BJ (cell line): ENCODE results near the gene PLD4. TPM values are rescaled to one million over a fixed set of nuclear protein-coding genes. Genes with fewer than 3 reads are reported as not detected.
"Not testable (repeated sequence)": the region's sequence is repeated elsewhere in the genome, so short reads cannot be mapped to it uniquely, and the experiment has no call there.

Experiments
- CTCF ChIA-PET: fragments of 350-600 bp; formaldehyde crosslinking; extraction: SDS; loops from one replicate; lab custom pipeline; 2021; ENCODE audit warnings: antibody characterized with exemption, inconsistent platforms; lab: Yijun Ruan, JAX
- POLR2A ChIA-PET: fragments of 300-600 bp; sonication (Branson Sonifier 250); formaldehyde crosslinking; extraction: SDS; loops from one replicate; lab custom pipeline; 2021; ENCODE audit warnings: antibody characterized with exemption; lab: Charles Lee
- DNase-seq: peaks from one replicate; pipeline ENCODE4 v3.0.0-alpha.2; 2011; ENCODE audit warnings: low read depth
- H3K27me3 ChIP-seq: 2 replicates; pipeline ENCODE4 v1.6.0; 2011; ENCODE audit warnings: low read length; ENCODE audit not compliant: control insufficient read depth, insufficient read depth
- H3K36me3 ChIP-seq: 2 replicates; pipeline ENCODE4 v1.5.1; 2011; ENCODE audit warnings: low read length; ENCODE audit not compliant: control insufficient read depth, insufficient read depth
- H3K4me3 ChIP-seq: 2 replicates; pipeline ENCODE4 v1.5.1; 2011; ENCODE audit warnings: low read depth, mild to moderate bottlenecking, control low read depth, low read length
- polyA plus RNA-seq: library from polyadenylated mRNA; depleted of rRNA; stranded (reverse); fragments of >200 nt; gene quantifications from 2 replicates; pipeline ENCODE4 v1.2.3, GENCODE V29; 2011
- TF ChIP-seq, protein P1 (sequence below): IDR thresholded peaks from 2 replicates; pipeline ENCODE4 v1.5.1; 2011; ENCODE audit warnings: low read depth, mild to moderate bottlenecking, control low read depth, inconsistent platforms, low read length, moderate library complexity; ENCODE audit not compliant: insufficient read depth

The PLD4 gene
- polyA plus RNA-seq, 1 experiment, result 0.02 TPM

DNA sequence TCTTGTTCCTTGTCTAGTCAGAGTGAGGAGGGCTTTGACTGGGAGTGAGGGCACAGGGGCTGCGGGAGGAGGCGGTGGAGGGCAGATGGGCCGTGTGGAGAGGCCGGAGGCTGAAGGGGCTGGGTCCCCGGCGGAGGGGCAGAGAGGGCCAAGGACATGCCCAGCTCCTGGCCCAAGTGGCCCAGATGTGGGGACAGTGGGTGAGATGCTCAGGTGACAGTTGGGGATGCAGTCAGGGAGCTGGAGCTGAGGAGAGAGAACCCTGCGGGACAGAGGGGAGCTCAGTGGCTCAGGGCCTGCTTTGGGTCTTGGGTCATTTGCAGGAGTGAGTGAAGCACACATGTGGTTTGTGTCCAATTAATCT lies 26.5 kb upstream of the PLD4 start:
- DNase-seq, result no peak
- ChIA-PET POLR2A (no interaction called here), CTCF (interaction anchor here (0.5 to 1.3 kb wide), 8 partner anchors 10 to 961 kb away, joined by 3 to 13 read pairs (median 3); no protein-coding TSS in a partner anchor)
- no peak overlapping the region for H3K4me3 ChIP-seq
- peaks cover 3% of the 10 kb centered on the region; the same call in 1 of the 2 replicates for H3K36me3 ChIP-seq
- H3K27me3 ChIP-seq, result no peaks in the 10 kb centered on the region
- TF ChIP-seq, protein P1, sequence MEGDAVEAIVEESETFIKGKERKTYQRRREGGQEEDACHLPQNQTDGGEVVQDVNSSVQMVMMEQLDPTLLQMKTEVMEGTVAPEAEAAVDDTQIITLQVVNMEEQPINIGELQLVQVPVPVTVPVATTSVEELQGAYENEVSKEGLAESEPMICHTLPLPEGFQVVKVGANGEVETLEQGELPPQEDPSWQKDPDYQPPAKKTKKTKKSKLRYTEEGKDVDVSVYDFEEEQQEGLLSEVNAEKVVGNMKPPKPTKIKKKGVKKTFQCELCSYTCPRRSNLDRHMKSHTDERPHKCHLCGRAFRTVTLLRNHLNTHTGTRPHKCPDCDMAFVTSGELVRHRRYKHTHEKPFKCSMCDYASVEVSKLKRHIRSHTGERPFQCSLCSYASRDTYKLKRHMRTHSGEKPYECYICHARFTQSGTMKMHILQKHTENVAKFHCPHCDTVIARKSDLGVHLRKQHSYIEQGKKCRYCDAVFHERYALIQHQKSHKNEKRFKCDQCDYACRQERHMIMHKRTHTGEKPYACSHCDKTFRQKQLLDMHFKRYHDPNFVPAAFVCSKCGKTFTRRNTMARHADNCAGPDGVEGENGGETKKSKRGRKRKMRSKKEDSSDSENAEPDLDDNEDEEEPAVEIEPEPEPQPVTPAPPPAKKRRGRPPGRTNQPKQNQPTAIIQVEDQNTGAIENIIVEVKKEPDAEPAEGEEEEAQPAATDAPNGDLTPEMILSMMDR, result no peak

DNA sequence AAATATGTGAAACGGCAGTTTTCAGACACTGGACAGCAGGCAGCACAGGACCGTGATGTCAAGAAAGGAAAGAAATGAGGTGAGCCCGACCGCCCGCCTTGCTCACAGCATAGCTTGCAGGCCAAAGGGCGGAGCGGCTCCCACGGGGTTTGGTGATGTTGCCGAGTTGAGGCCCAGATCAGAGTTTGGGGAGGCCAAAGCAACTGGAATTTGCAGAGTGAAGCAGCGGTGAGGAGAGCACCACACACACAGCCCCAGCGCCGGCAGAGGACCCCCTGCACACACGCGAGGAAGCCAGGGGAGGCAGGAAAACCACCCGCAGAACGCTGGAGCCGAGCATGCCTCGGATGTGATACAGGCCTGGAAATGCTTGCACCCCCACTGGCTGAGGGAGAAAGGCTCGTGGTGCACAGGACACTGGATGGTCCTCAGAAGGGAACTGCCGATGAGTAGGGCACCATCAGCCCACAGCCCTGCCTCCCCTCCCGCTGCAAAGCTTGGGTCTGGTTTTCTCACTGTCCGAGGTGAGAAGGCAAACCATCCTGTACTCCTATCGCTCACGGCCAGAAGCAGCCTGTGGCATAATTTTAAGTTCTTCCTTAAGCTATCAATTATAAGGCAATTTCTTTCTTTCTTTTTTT lies 25.7 kb upstream of the PLD4 start:
- TF ChIP-seq, protein P1, result no peak
- DNase-seq, result no peak
- ChIA-PET CTCF (interaction anchor here (0.6 to 3.2 kb wide), 8 partner anchors 9 to 192 kb away, joined by 3 to 14 read pairs (median 3); partner anchors contain the start of gene CEP170B), POLR2A (no interaction called here)
- Histone ChIP-seq H3K4me3 (no peak overlapping the region), H3K27me3 (no peaks in the 10 kb centered on the region; the same call in 1 of the 2 replicates), H3K36me3 (peaks cover under 1% of the 10 kb centered on the region; the same call in 1 of the 2 replicates)

DNA sequence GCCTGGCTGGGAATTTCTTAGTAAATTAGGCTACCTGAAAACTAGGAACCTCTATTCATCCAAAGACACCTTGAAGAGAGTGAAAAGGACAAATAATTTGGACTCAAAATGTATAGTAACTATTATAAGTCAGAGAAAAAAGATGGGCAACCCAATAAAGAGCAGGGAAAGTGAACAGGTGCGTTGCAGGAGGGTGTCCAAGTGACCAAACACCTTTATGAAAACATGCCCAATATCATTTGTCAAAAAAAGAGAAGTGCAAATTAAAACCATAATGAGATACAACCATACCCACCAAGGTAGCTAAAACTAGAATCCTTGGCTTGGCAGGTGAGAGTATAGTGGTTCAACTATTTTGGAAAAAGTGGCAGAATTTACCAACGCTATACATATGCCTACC lies 24.9 kb upstream of the PLD4 start:
- ChIA-PET CTCF (interaction anchor here (3.2 kb wide), 1 partner anchor 146 kb away, joined by 14 read pairs; no protein-coding TSS in a partner anchor), POLR2A (no interaction called here)
- Histone ChIP-seq H3K4me3 (no peak overlapping the region), H3K36me3 (no peaks in the 10 kb centered on the region), H3K27me3 (peaks cover 2% of the 10 kb centered on the region)
- DNase-seq, result no peak
- TF ChIP-seq, protein P1, result no peak

DNA sequence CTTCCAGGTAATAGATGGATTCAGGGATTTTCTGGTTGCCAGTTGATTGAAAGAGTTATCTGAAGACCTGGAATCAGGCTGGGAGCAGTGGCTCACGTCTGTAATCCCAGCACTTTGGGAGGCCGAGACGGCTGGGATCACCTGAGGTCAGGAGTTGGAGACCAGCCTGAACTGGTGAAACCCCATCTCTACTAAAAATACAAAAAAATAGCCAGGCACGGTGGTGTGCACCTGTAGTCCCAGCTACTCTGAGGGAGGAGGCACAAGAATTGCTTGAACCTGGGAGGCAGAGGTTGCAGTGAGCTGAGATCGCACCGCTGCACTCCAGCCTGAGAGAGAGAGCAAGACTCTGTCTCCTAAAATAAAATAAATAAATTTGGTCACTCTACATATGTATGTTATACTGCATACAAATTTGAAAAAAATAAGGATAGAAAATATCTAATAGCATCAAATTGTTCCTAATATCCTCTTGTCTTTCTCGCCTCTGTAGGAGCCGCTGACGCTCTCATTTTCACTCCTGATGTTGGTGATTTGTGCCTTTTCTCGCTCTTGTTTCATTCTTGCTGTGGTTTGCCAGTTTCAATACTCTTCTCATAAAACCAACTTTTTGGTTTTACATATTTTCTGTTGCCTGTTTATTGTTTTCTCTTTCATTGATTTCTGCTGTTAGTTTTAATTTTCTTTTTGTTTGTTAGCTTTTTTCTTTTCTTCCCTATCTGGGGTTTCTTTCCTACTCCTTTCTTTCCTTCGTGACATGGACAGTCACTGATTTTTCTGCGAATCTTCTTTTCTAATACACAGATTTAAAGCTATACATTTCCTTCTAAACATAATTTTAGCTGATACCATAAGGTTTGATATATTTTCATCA lies 23.8 kb upstream of the PLD4 start:
- POLR2A ChIA-PET, result no interaction called here
- Histone ChIP-seq H3K36me3 (no peaks in the 10 kb centered on the region), H3K27me3 (peaks cover 2% of the 10 kb centered on the region), H3K4me3 (no peak overlapping the region)
- no peak for DNase-seq
- TF ChIP-seq, protein P1, result no peak
- CTCF ChIA-PET, result interaction anchor here (0.6 to 3.2 kb wide), 2 partner anchors 145 to 1104 kb away, joined by 3 to 14 read pairs; no protein-coding TSS in a partner anchor

DNA sequence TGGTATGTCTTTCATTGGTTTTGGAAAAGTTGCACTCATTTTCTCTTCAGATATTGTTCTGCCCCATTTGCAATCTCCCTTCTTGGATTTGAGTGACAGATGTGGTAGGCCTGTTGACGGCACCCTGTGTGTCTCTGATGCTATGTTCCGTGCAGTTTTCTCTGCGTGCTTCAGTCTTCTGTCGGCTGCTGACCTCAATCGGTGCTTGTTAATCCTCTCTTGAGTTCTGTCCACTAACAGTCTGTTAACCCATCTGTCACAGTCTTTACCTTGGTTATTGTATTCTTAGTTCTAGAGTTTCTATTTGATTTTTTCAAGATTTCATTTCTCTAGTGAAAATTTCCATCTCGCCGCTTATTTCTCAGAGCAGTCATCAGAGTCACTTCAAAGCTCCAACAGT lies 20.7 kb upstream of the PLD4 start:
- no peak for DNase-seq
- peaks cover 2% of the 10 kb centered on the region for H3K27me3 ChIP-seq
- CTCF ChIA-PET, result interaction anchor here (0.6 to 1.4 kb wide), 2 partner anchors 8 to 185 kb away, joined by 3 read pairs; no protein-coding TSS in a partner anchor
- H3K4me3 ChIP-seq, result no peak overlapping the region
- POLR2A ChIA-PET, result no interaction called here
- H3K36me3 ChIP-seq, result no peaks in the 10 kb centered on the region
- TF ChIP-seq, protein P1, result no peak

DNA sequence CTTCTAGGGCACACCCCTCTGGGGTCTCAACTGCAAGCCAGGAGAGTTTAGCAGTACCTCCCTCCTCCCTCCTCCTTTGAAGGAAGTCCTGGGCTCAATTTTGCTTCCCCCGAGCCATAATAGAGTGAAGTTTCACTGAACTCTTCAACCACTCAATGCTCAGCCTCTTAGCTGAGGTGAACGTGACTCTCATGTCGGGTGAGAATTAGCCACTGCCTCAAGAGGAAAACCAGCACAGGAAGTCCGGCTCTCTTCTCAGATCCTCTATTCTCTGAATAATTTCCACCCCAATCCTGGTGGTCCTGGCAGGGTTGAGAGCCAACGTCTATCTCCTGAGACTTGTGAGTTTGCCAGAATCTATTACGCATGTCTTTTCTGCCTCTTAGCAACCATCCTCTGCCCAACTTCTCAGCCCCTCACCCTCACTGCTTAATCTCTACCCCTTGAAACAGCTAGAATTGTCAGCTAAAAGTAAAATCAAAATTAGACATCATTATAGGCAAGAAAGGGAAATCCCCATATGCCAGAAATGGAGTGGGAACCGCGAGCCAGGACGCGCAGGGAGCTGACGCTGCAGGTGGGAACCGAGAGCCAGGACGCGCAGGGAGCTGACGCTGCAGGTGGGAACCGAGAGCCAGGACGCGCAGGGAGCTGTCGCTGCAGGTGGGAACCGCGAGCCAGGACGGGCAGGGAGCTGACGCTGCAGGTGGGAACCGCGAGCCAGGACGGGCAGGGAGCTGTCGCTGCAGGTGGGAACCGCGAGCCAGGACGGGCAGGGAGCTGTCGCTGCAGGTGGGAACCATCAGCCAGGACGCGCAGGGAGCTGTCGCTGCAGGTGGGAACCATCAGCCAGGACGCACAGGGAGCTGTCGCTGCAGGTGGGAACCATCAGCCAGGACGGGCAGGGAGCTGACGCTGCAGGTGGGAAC lies 19.8 kb upstream of the PLD4 start:
- DNase-seq, H3K4me3 ChIP-seq, POLR2A ChIA-PET, H3K36me3 ChIP-seq, H3K27me3 ChIP-seq: not testable (repeated sequence)
- CTCF ChIA-PET, result interaction anchor here (0.9 to 1.4 kb wide), 2 partner anchors 9 to 185 kb away, joined by 3 to 4 read pairs; no protein-coding TSS in a partner anchor
